ENCODE measurements around the gene CIBAR2.

Gene CIBAR2

GRCh38 chr16:85079785-85080570 lies 32.3 kb downstream of the CIBAR2 start:
- no peak for DNase-seq

- DNase-seq = no peak
Observed at GRCh38 chr16:85078952-85079351, 33.3 kb downstream of the CIBAR2 start.

- DNase-seq = no peak
Observed at GRCh38 chr16:85078226-85078625, 34.0 kb downstream of the CIBAR2 start.

DNA sequence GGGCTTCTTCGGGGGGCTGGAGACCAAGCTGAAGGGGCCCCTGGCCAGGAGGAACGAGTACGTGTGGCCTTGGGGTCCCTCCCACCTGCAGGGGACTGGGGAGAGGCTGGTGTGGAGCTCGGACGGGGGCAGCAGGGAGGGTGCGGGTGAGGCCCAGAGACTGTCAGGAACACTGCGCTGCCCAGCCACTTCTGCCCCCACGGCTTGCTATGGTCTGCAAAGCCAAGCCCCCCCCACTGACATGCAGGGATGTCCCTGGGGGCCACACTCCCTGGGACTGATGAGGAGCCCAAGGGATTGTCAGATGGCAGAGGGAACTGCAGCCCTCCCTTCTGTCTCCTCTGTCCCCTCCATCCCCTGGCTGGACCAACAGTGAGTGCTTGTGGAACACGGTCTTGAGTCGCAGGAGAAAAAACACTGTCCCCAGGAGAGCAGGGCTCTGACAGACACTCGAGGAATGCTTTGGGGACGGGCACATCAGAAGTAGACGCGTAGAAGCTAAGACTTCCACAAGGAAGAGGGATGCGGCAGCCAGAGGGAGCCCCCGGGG lies 34.6 kb downstream of the CIBAR2 start:
- DNase-seq = no peak

DNA sequence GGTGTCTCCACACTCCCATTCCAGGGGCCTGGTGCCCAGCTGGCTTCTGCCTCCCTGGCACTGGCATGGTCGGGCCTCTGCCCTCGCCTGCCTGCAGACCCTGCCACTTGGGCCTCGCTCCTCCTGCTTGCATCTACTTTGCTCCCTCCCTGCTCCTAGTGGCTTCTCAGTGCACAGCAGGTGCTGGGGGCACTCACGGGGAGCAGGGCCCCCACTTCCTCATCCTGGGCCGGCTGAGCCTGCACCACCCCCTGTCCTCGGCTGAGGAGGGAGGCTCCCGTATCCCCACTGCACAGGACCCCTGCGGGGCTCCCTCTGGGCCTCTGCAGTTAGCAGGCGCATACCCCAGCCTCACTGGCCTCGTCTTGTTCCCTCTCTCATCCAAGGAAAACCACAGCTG lies 35.2 kb downstream of the CIBAR2 start:
- DNase-seq = no peak

GRCh38 chr16:85075236-85075924 lies 36.9 kb downstream of the CIBAR2 start:
- no peak for DNase-seq

GRCh38 chr16:85074225-85074914 lies 37.9 kb downstream of the CIBAR2 start:
- no peak for DNase-seq

DNA sequence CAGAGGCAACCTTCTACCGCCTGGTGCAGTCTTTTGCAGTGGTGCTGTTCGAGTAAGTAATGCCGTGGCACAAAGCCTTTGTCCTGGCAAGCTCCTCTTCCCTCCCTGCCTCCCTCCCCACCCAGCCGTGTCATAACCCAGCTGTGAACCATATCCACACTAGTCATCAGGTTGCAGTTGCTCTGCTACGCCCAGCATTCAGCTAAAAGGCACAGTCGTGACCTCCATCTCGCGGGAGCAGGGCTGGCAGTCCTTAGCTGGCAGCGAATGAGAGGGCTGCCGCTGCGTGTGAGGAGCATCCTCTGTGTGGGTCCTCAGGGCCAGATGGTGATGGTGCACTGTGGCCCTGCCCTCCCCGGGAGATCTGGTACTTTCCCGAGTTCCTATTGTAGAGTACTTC lies 39.3 kb downstream of the CIBAR2 start:
- peak; percentile 53 for DNase-seq

DNA sequence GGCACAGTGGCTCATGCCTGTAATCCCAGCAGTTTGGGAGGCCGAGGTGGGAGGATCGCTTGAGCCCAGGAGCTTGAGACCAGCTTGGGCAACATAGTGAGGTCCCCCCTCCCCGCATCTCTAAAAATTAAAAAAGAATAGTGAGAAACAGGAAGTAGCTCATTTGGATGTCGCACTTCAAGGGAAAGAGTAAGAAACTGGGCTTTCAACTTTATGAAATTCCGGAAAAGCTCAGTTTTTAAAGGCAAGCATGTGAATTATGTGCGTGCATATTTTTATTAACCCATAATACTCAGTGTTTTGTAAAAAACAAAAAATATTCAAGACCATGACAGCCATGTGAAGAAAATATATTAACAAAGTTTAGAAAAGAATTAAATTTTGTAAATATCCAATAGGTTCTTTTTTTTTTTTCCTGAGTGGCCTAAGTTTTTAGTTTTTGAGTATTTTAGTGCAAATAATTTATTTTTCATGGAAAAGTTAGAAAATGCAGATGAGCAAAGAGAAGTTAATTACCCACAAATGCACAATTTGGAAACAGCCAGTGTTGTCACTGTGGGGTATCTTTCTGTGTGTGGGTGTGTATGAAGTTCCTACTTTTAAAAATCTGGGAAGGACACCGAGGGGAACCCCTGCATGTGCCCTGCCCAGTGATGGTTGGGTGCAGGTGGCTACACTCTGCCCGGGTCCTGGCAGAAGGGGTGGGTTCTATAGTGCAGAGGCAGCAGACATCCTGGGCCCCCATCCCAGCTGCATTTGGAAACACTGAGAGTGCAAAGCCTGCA lies 40.0 kb downstream of the CIBAR2 start:
- no peak for DNase-seq

GRCh38 chr16:85069171-85069570 lies 43.1 kb downstream of the CIBAR2 start:
- DNase-seq = no peak

DNA sequence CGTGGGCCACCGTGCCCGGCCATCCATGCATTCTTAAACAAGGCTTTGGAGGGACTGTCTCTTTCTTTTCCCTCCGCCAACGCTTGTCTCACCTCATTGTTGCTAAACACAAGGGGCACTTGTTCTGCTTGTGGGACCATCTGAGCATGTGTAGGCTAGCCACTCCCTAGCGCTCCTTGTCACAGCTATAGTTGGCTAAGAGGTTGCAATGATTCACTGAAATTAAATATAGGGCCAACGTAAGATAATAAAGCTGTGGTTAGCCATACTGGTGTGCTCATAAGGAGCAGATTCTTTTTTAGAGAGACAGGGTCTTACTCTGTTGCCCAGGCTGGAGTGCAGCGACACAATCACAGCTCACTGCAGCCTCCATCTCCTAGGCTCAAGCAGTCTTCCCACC lies 43.5 kb downstream of the CIBAR2 start:
- DNase-seq = no peak

DNA sequence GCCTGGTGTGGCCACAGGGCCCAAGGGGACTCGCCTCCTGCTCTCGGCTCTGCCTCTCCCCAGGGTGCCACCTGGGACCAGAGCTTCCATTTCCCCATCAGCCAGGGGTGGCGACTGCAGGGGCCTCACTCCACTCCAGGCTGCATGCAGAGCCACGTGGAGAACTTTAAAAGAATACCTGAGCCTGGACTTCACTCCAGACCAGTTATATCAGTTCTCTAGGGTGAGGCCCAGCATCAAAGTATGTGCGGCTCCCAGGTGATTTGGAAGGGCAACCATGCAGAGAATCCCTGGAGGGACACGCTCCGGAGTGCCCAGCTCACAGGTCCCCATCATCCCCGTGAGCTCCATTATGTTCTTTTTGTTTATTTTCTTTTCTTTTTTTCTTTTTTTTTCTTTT lies 44.8 kb downstream of the CIBAR2 start:
- no peak for DNase-seq

GRCh38 chr16:85067024-85067423 lies 45.2 kb downstream of the CIBAR2 start:
- DNase-seq = no peak

GRCh38 chr16:85066346-85066885 lies 45.9 kb downstream of the CIBAR2 start:
- DNase-seq = no peak

DNA sequence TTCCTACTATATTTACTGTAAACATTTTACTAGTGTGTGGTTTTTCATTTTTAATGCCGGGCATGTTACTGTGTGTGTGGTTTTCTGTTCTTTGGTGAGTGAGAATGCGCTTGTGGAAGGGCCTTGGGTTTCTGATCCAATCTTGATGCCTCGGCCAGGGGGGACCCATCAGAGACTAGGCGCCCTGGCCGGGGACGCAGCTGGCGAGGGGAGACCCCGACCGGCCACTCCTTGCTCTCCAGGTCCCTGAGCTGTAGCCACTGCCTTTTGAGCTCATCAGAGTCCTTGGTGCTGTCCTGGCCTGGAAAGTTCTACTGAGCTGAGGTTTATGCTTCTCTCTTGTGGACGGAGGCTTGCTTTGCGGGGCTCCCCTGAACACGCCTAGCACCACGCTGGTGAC lies 47.2 kb downstream of the CIBAR2 start:
- DNase-seq = no peak

DNA sequence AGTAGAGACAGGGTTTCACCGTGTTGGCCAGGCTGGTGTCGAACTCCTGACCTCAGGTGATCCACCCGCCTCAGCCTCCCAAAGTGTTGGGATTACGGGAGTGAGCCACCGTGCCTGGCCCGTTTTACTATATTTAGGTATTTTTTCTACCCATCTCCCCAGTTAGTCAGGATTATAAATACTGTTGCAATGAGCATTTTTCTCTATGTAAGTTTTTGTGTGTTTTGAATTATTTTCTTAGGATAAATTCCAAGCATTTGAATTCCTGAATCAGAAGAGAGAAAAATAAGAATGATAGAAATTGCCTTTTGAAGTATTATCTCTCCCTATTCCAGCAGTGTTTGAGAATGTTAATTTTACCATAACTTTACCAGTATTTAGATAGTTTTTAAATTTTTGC lies 48.1 kb downstream of the CIBAR2 start:
- DNase-seq = no peak

DNA sequence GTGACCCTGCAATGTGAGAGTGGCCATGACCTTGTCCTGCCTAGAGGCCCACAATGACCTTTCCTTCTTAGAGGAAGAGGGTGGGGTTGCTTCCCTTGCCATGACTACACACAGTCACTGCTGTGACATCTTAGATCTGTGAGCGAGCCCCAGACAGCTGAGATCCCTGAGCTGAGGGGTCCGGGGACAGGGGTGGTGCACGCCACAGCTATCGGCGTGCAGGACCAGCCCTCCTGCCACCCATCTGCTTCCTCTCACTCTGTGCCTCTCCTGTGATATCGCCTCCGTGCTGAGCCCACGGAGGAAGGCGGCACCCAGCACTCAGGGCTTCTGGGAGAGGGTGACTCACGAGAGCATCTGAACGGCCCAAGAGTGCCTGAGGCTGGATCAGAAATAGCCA lies 49.4 kb downstream of the CIBAR2 start:
- no peak for DNase-seq

- no peak for DNase-seq
Observed at GRCh38 chr16:85062323-85062722, 49.9 kb downstream of the CIBAR2 start.

GRCh38 chr16:85061566-85061965 lies 50.7 kb downstream of the CIBAR2 start:
- DNase-seq = no peak

DNA sequence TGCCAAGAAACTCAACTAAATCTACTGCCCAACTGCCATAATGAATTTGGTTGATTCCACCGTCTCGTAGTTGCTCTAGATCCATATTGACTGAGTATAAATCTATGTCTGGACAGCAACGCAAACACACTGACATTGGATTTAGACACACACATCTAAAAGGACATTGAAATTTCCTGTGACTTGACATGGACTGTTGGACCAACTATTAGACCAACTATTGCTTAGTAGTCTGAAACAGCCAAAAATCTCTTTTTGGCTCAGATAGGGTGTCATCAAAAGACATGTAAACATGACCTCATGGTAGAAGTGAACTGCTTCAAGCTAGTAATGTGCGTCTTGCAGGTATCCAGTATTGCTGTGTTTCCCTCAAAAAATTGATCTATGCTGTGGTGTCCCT lies 53.4 kb downstream of the CIBAR2 start:
- no peak for DNase-seq

- peak; percentile 82 for DNase-seq
Observed at GRCh38 chr16:85057948-85058347, 54.3 kb downstream of the CIBAR2 start.

DNA sequence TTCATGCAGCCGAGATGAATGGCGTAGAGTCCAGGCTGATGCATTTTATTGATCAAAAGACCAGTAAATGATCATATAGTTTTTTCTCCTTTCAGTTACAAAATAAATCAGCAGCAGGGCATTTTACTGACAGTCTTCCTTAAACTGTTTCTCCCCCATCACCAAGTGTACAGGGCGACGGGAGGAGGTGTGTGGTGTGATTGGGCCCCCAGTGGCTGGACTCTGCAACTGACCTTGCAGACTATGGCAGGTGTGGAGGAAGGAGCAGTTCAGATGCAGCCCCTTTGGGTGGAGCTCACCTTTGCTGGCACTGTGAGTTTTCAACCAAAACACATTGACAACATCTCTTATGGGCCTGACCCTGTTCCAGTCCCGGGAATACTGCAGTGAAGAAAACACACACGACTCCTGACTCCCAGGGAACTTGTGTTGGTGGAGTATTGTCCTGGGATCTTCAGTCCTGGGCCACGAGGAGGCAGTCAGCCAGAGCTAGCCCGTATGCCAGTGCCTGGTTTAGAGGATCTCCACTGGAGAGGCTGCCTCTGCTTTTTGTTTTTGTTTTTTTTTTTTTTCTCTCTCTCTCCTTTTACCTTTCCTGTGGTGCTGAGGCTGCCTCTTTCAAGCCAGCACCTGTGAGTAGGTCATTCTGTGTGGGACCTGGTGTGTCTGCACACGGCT lies 54.9 kb downstream of the CIBAR2 start:
- DNase-seq = peak; percentile 42
